Measurements from ENCODE around the gene GPR176.

Gene GPR176

DNA sequence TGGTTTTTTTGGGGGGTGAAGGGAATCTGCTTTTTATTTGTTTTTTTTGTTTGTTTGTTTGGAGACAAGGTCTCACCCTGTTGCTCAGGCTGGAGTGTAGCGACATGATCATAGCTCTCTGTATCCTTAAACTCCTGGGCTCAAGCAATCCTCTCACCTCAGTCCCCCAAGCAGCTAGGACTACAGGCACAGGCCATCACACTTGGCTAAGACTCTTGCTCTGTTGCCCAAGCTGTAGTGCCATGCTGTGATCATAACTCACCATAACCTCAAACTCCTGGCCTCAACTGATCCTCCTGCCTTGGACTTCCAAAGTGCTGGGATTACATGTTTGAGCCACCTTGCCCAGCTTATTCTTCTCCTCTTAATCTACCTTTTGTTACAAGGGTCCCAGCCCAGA is 31.8 kb downstream of the GPR176 start:
- no peak for DNase-seq

GRCh38 chr15:39887832-39888231 is 32.2 kb downstream of the GPR176 start:
- no peak for DNase-seq

- DNase-seq = no peak
Observed at GRCh38 chr15:39887211-39887610, 32.9 kb downstream of the GPR176 start.

DNA sequence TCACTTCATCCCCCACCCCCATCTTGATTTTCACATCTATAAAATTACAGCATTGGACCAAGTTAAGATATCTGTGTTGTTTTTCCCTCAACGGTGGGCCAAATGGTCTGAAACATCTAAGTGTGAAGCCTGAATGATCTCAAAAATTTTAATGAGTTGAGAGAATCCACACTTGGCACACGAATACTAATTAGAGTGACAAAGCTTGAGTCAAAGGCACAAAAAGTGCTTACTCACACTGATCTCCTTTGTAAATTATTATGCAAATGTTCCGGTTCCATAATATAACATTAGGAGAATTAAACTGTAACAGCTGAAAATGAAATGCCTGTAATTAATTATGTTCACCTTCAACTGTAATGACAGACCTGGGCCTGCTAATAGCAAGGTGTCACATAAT is 33.6 kb downstream of the GPR176 start:
- DNase-seq = no peak

GRCh38 chr15:39885099-39885777 is 34.8 kb downstream of the GPR176 start:
- DNase-seq = no peak

DNA sequence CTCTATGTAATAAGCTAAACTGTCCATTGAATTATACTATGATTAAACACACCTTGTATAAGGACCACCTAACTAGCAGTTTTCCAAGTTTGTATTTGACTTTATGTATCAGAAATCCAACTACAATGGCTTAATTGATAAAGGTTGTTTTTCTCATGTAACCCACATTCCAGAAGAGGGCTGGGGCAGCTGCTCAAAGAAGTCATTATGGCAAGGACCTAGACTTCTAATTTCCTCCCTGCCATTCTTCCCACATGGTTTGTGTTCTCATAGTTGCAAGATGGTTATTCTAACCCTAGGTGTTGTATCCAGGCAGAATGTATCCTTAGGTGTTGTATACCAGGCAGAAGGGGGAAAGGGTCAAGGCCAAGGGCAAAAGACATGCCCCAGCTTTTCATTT is 35.7 kb downstream of the GPR176 start:
- DNase-seq = no peak

DNA sequence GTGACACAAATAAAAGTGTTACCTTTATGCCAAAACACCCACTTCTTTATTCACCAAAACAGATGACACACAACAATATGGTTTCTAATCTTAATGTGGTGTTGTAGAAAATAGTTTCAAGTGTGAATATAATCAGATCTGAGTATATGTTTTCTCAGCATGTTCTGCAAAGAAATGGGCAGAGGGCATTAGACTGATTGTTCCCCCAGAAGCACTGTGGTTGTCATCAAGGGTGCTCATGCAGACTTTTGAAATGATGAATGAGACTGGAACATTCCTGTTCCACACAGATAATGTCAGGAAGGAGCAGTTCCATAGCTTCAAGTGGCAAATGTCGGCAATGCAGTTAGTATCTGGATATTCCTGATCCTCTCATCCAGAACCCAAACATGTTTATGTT is 37.5 kb downstream of the GPR176 start:
- no peak for DNase-seq

DNA sequence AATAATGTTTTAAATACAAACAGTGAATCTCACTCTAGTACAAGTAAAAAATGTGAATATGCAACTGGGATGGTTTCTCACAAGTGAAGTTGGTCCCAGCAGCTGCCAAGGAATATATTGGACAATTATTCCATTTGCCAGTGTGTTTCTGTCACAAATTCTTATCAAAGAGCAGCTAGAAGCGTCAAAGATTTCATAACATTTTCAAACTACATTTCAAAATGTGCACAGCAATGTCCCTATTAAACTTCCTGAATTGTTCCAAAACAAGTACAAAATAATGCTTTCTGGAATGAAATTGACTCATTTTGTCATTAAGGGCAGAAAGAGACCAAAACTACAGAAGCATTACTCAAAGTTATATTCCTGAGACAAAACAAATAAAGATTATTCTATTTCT is 38.3 kb downstream of the GPR176 start:
- no peak for DNase-seq

DNA sequence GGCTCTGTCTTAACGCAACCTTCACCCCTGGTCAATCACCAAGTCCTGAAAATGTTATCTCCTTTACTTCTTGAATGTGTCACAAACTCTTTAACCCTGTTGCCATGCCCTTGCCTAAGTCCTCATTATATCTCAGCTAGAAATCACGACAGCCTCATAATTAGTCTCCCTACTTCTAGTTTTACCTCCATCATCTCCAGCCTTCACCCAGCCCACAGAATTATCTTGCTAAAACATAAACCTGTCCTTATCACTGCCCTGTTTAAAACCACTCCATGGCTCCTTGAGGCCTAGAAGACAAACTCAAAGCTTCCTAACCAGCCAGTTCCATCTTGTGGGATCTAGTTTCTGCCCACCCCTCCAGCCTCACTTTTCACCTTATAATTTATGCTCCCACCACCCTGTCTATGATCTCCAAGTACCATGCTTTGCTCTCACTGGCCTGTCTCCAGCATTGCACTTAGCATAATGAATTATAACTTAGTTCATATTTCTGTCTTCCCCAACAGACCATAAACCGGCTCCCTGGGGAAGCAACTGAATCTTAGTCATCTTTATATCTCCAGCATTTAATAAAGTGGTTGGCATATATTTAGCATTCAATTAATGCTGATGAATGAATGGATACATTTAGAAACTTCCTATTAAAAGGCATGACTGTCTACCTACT is 39.2 kb downstream of the GPR176 start:
- DNase-seq = no peak

GRCh38 chr15:39878406-39878785 is 41.7 kb downstream of the GPR176 start:
- no peak for DNase-seq

DNA sequence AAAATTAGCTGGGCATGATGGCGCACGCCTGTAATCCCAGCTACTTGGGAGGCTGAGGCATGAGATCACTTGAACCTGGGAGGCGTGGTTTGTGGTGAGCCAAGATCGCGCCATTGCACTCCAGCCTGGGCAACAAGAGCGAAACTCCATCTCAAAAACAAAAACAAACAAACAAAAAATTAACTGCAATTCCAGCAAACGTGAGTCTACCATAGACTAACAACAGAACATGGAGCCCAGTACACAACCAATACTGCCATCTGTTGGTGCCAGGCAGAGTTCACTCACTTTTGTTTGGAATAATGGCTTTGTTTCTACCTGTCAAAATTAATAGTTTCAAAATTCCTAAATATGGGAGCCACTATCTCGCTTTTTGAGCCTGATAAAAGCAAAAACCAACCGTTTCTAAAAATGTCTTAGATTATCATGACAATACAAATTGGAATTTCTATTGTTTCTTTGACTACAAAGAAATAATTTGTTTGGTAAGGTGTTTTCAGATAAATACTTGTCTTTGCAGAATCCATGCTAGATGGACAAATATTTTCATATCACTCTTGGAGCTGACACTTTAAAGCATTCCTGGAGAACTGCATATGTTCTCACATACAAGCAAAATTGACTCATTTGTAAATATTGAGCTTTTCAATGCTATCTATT is 45.0 kb downstream of the GPR176 start:
- no peak for DNase-seq

DNA sequence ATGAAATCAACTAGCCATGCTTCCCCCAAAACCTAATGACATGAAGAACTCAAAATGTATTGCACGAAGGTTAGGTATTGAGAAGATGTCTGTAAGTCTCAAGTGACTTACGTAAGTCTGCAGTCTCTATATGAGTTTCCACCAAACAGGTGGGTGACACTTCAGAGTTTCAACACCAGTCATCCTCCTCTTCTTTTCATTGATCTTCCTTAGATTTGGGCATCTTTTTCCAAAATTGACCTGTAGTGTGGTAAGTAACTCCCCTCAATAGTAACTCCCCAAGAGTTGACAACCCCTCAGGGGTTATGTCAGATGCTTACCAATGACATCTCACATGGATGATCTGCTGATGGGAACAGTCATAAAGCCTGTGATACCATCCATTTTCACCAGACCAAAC is 46.1 kb downstream of the GPR176 start:
- no peak for DNase-seq

DNA sequence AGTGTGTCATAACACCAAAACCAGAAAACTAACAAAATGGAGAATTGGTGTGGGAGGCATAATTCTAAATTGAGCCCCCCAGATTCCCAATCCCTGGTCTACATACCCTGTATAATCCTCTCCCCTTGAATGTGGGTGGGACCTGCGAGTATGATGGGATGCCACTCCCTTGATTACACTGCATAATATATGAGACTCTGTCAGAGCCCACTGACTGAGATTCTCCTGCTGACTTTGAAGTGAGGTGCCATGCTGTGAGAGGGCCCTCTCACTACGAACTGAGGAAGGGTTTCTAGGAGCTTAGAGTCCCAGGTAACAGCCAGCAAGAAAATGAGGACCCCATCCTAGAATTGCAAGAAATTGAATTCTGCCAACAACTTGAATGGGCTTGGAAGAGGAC is 49.5 kb downstream of the GPR176 start:
- no peak for DNase-seq

DNA sequence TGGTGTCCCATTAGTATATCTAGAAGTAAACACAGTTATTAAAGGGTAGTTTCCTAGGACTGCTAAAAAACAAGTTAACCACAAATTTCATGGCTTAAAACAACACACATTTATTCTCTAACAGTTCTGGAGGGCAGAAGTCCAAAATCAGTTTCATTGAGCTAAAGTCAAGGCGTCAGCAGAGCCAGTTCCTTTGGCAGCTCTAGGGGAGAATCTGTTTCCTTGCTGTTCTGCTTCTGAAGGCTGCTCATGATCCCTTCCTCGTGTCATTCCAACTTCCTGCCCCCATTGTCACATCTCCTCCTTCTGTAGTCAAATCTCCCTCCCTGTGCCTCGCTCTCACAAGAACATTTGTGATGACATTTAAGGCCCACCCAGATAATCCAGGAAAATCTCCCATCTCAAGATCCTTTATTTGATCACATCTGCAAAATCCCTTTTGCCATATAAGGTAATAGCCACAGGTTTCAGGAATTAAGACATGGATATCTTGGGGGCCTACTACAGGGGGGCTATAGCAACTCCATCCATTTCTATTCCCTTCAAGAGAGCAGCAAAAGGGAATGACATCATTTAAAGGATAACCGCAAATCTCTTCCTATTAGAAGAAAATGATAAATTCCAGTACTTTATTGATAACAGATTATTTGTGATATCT is 50.1 kb downstream of the GPR176 start:
- DNase-seq = no peak

DNA sequence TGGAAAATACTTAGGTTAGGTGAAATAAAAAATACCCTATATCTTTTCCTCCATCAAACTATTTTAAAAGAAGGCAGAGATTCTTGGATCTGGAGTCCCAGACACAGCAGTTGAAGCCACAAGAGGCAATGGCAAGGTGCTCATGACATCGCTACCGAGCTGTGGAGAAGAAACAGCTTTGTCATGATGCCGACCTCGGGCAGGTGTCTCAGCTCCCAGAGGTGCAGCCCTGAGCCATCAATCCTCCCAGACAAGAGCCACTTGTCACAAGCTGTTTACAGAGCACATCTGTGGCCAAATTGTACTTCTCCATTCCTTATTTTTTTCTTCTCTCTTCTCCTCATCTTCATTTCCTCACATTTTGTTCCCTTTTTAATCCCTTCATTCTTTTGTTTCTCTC is 50.8 kb downstream of the GPR176 start:
- no peak for DNase-seq

GRCh38 chr15:39868396-39868795 is 51.7 kb downstream of the GPR176 start:
- DNase-seq = no peak

- no peak for DNase-seq
Observed at GRCh38 chr15:39864116-39864515, 56.0 kb downstream of the GPR176 start.

DNA sequence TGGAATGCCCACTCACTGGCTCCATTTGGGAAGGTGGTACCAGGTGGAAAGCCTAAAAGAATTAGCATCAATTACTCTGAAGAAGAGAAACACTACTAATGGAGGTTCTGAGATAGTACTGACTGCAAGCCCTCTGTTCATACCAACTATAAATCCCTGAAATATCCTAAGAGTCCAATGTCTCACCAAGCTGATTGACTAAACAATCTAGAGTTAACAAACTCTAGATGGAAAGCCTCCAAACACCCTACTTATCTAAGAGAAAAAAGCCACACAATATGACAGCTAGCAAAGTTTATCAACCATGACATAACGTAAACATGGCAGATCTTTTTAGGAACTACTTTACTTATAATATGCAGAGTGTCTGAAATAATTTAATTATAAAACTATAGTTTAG is 59.2 kb downstream of the GPR176 start:
- DNase-seq = no peak

GRCh38 chr15:39860200-39860599 is 59.9 kb downstream of the GPR176 start:
- DNase-seq = no peak

GRCh38 chr15:39859636-39860035 is 60.4 kb downstream of the GPR176 start:
- no peak for DNase-seq

GRCh38 chr15:39857132-39857531 is 62.9 kb downstream of the GPR176 start:
- DNase-seq = no peak

GRCh38 chr15:39856357-39856756 is 63.7 kb downstream of the GPR176 start:
- no peak for DNase-seq

DNA sequence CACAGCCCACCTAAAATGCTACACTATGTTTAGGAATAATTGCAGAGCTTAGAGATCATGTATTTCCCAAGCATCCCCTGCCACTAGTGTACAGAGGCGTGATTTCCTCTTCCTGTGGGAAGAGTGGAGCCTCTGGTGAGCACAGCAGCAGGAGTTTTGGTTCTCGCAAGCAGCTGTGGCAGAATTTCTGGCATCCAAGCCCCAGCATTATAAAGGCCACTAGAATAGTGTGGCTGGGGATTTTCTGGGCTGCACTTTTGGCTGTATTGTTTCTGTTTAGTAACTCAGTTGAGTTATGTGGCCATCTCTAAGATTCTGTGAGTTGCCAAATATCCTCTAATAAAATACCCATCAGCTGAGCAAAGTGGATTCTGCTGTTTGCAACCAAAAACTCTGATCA is 64.7 kb downstream of the GPR176 start:
- no peak for DNase-seq

DNA sequence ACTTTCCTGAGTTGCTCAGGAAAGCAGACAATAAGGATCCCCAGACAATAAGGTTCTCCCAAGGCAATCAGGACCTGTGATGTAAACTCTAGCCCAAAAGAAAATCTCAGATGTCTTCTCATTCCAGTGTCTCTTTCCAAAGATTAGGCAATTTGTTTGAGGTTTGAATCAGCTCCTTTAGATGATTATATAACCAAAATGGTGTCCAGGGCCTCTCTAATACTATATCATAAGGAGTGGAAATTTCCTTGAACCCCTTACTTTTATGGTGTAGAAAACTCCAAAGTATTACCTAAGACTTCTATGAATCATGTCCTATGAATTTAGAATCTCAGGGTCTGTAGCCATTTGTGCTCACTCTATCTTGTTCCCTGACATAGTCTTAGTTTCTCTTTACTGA is 65.9 kb downstream of the GPR176 start:
- DNase-seq = no peak
